H9 (cell line): ENCODE measurements around the gene RAB22A. TPM values are rescaled to one million over a fixed set of nuclear protein-coding genes. Genes with fewer than 3 reads are reported as not detected.

Source experiments
- DNase-seq: peaks from one replicate; pipeline ENCODE4 v3.0.0-alpha.2; 2017
- H2AFZ ChIP-seq: one replicate; pipeline ENCODE4 v1.6.1; 2013; ENCODE audit warnings: mild to moderate bottlenecking, low read length, control low read depth, moderate library complexity
- H2AK5ac ChIP-seq: 2 replicates; pipeline ENCODE4 v1.6.1; 2013; ENCODE audit warnings: low read length, control low read depth, mixed read lengths; ENCODE audit not compliant: insufficient read length
- H2BK120ac ChIP-seq: one replicate; pipeline ENCODE4 v1.6.1; 2013; ENCODE audit warnings: low read depth, mild to moderate bottlenecking, low read length, control low read depth, inconsistent platforms; ENCODE audit not compliant: poor library complexity, severe bottlenecking
- H2BK12ac ChIP-seq: 2 replicates; pipeline ENCODE4 v1.6.1; 2013; ENCODE audit warnings: low read length, control low read depth, mixed read lengths, low read depth; ENCODE audit not compliant: insufficient read length
- H2BK15ac ChIP-seq: 2 replicates; pipeline ENCODE4 v1.6.1; 2013; ENCODE audit warnings: low read depth, low read length, control low read depth
- H2BK20ac ChIP-seq: one replicate; pipeline ENCODE4 v1.6.1; 2013; ENCODE audit warnings: low read depth, mild to moderate bottlenecking, low read length, control low read depth, inconsistent platforms; ENCODE audit not compliant: poor library complexity, severe bottlenecking
- H2BK5ac ChIP-seq: 2 replicates; pipeline ENCODE4 v1.6.1; 2013; ENCODE audit warnings: low read length, control low read depth, mixed read lengths; ENCODE audit not compliant: insufficient read length
- H3K14ac ChIP-seq: 2 replicates; pipeline ENCODE4 v1.6.1; 2013; ENCODE audit warnings: low read length, control low read depth; ENCODE audit not compliant: insufficient read depth
- H3K18ac ChIP-seq: 2 replicates; pipeline ENCODE4 v1.6.1; 2013; ENCODE audit warnings: low read depth, mild to moderate bottlenecking, mixed read lengths, low read length, control low read depth; ENCODE audit not compliant: insufficient read length
- H3K23ac ChIP-seq: 2 replicates; pipeline ENCODE4 v1.6.1; 2013; ENCODE audit warnings: low read length, control low read depth, mixed read lengths, low read depth; ENCODE audit not compliant: insufficient read length
- H3K23me2 ChIP-seq: 2 replicates; pipeline ENCODE4 v1.6.1; 2013; ENCODE audit warnings: low read depth, mild to moderate bottlenecking, mixed read lengths, low read length, control low read depth; ENCODE audit not compliant: insufficient read length, poor library complexity, severe bottlenecking
- H3K27ac ChIP-seq: 2 replicates; pipeline ENCODE4 v1.5.1; 2013; ENCODE audit warnings: low read length, control low read depth, mixed read lengths, low read depth; ENCODE audit not compliant: insufficient read length
- H3K27me3 ChIP-seq: 2 replicates; pipeline ENCODE4 v1.6.1; 2013; ENCODE audit warnings: low read length, control low read depth, inconsistent platforms; ENCODE audit not compliant: insufficient read depth
- H3K4ac ChIP-seq: 2 replicates; pipeline ENCODE4 v1.6.1; 2013; ENCODE audit warnings: low read depth, mild to moderate bottlenecking, control low read depth, inconsistent platforms, low read length, moderate library complexity
- H3K4me1 ChIP-seq: 2 replicates; pipeline ENCODE4 v1.6.1; 2013; ENCODE audit warnings: low read length, control low read depth, inconsistent platforms; ENCODE audit not compliant: insufficient read depth
- H3K4me2 ChIP-seq: 2 replicates; pipeline ENCODE4 v1.6.1; 2013; ENCODE audit warnings: low read length, control low read depth, mixed read lengths; ENCODE audit not compliant: insufficient read length, insufficient read depth
- H3K56ac ChIP-seq: 2 replicates; pipeline ENCODE4 v1.6.1; 2013; ENCODE audit warnings: low read depth, mild to moderate bottlenecking, mixed read lengths, low read length, control low read depth; ENCODE audit not compliant: insufficient read length
- H3K79me1 ChIP-seq: 2 replicates; pipeline ENCODE4 v1.6.1; 2013; ENCODE audit warnings: low read depth, mild to moderate bottlenecking, moderate library complexity, low read length, control low read depth, inconsistent platforms; ENCODE audit not compliant: insufficient read depth, poor library complexity, severe bottlenecking
- H3K79me2 ChIP-seq: 2 replicates; pipeline ENCODE4 v1.6.1; 2013; ENCODE audit warnings: low read length, control low read depth, inconsistent platforms; ENCODE audit not compliant: insufficient read depth
- H3K9ac ChIP-seq: 2 replicates; pipeline ENCODE4 v1.6.1; 2013; ENCODE audit warnings: low read length, control low read depth, mixed read lengths; ENCODE audit not compliant: insufficient read length; ENCODE audit errors: extremely low read depth
- H3K9me3 ChIP-seq: one replicate; pipeline ENCODE4 v1.6.1; 2013; ENCODE audit warnings: low read depth, low read length, inconsistent platforms; ENCODE audit not compliant: control insufficient read depth
- H3T11ph ChIP-seq: one replicate; pipeline ENCODE4 v1.6.1; 2013; ENCODE audit warnings: mild to moderate bottlenecking, low read length, control low read depth, inconsistent platforms
- H4K20me1 ChIP-seq: one replicate; pipeline ENCODE4 v1.6.1; 2013; ENCODE audit not compliant: control insufficient read depth, insufficient read length, insufficient read depth
- H4K5ac ChIP-seq: 2 replicates; pipeline ENCODE4 v1.6.1; 2013; ENCODE audit warnings: low read depth, mild to moderate bottlenecking, mixed read lengths, low read length, control low read depth; ENCODE audit not compliant: insufficient read length
- H4K8ac ChIP-seq: replicated peaks from 2 replicates; pipeline ENCODE4 v1.6.1; 2013; ENCODE audit warnings: low read length, control low read depth, mixed read lengths, low read depth; ENCODE audit not compliant: insufficient read length
- H4K91ac ChIP-seq: 2 replicates; pipeline ENCODE4 v1.6.1; 2013; ENCODE audit warnings: low read depth, mild to moderate bottlenecking, moderate library complexity, mixed read lengths, low read length, control low read depth; ENCODE audit not compliant: insufficient read length
- H3K27ac Mint-ChIP-seq, 3 experiments: 2 replicates in 2 of 3; 3 replicates in 1 of 3; pipeline ENCODE4 v1.8.0; 2020 to 2021; ENCODE audit warnings: mixed read lengths in 3 of 3, mild to moderate bottlenecking in 1 of 3, moderate library complexity in 1 of 3
- H3K27me3 Mint-ChIP-seq: 2 replicates; pipeline ENCODE4 v1.8.0; 2021; ENCODE audit warnings: low read depth, mild to moderate bottlenecking, moderate library complexity, mixed read lengths
- H3K36me3 Mint-ChIP-seq, 3 experiments: 2 replicates in 2 of 3; 3 replicates in 1 of 3; pipeline ENCODE4 v1.8.0; 2020 to 2021; ENCODE audit warnings: low read depth in 3 of 3, mixed read lengths in 3 of 3; ENCODE audit not compliant: insufficient read depth in 1 of 3
- H3K4me1 Mint-ChIP-seq, 2 experiments: 2 replicates each; pipeline ENCODE4 v1.8.0; 2020; ENCODE audit warnings: mixed read lengths in 2 of 2
- H3K4me3 Mint-ChIP-seq, 2 experiments: 2 replicates in 1 of 2; 3 replicates in 1 of 2; pipeline ENCODE4 v1.8.0; 2020 to 2021; ENCODE audit warnings: mild to moderate bottlenecking in 2 of 2, mixed read lengths in 2 of 2, moderate library complexity in 1 of 2
- H3K9me3 Mint-ChIP-seq, 2 experiments: 2 replicates in 1 of 2; 3 replicates in 1 of 2; pipeline ENCODE4 v1.8.0; 2020; ENCODE audit warnings: mild to moderate bottlenecking in 2 of 2, mixed read lengths in 2 of 2, moderate library complexity in 1 of 2
- CTCF ChIP-seq: fragments of 200-600 bp; sonication (generic); conservative IDR thresholded peaks from 3 replicates; pipeline ENCODE4 v1.8.0; 2021; ENCODE audit warnings: antibody characterized with exemption, mild to moderate bottlenecking
- WGBS: extraction: QIAGEN DNeasy Blood & Tissue Kit; methylation state at CpG from one replicate; pipeline ENCODE4 v1.1.7; 2013; ENCODE audit warnings: missing lambda C conversion rate, low lambda C conversion rate, mixed read lengths; ENCODE audit not compliant: insufficient read length; ENCODE audit errors: extremely low coverage; 5-methylcytosine and 5-hydroxymethylcytosine counted together
- total RNA-seq: library from RNA; stranded (reverse); gene quantifications from 2 replicates; pipeline ENCODE4 v1.2.1, GENCODE V29; 2021

RAB22A gene
- total RNA-seq, 1 experiment from 2014 or later = 6.3 TPM

- no peaks in the 10 kb centered on the region for H3K9me3 Mint-ChIP-seq
- no peak overlapping the region for H3K9ac ChIP-seq
- peaks cover 7% of the 10 kb centered on the region; the same call in 1 of the 2 replicates for H3K4me1 ChIP-seq
- no peak overlapping the region for H2BK120ac ChIP-seq
- H2BK15ac ChIP-seq = no peak overlapping the region
- no peak overlapping the region for H2BK5ac ChIP-seq
- no CpG with 5 or more reads among the region's 11 CpGs for WGBS
- no peak overlapping the region for H2BK12ac ChIP-seq
- H3K23ac ChIP-seq = no peak overlapping the region
- no peak overlapping the region for H2AFZ ChIP-seq
- TF ChIP-seq CTCF = no peak
- no peak overlapping the region for H3K4me2 ChIP-seq
- H3K79me2 ChIP-seq = peaks cover 31% of the 10 kb centered on the region
- H4K5ac ChIP-seq = no peak overlapping the region
- no peak overlapping the region for H3K4ac ChIP-seq
- H3K4me1 Mint-ChIP-seq = peaks cover 27 to 29% of the 10 kb centered on the region in 2 experiments
- DNase-seq = no peak
- no peaks in the 10 kb centered on the region for H3K79me1 ChIP-seq
- H3K18ac ChIP-seq = no peak overlapping the region
- no peak overlapping the region for H4K91ac ChIP-seq
- no peaks in the 10 kb centered on the region for H4K20me1 ChIP-seq
- H3K27ac Mint-ChIP-seq = no peak overlapping the region
- H2AK5ac ChIP-seq = no peak overlapping the region
- no peaks in the 10 kb centered on the region; a peak in 1 of 7 replicates for H3K36me3 Mint-ChIP-seq
- H3K4me3 Mint-ChIP-seq = no peak overlapping the region
- no peak overlapping the region for H3T11ph ChIP-seq
- no peak overlapping the region for H2BK20ac ChIP-seq
- H3K27me3 Mint-ChIP-seq = no peaks in the 10 kb centered on the region
- H3K14ac ChIP-seq = no peak overlapping the region
- no peaks in the 10 kb centered on the region for H3K23me2 ChIP-seq
- no peak overlapping the region for H4K8ac ChIP-seq
- H3K9me3 ChIP-seq = no peaks in the 10 kb centered on the region
- H3K27me3 ChIP-seq = no peaks in the 10 kb centered on the region
- H3K27ac ChIP-seq = no peak overlapping the region
- H3K56ac ChIP-seq = no peak overlapping the region
Measured at GRCh38 chr20:58405504-58406291, 96.2 kb downstream of the RAB22A start.
